GM19324 (cell line): ENCODE data around the gene SMARCAD1.
A peak's percentile ranks its signal among the peaks of the same experiment; 100 is the strongest.

Experiments used
- ATAC-seq: cut with Tn5 transposase; IDR thresholded peaks from one replicate; pipeline ENCODE4 v1.9.1; 2021; ENCODE audit warnings: mild to moderate bottlenecking, moderate library complexity; ENCODE audit not compliant: unreplicated experiment, low FRiP score

Gene SMARCAD1

GRCh38 chr4:94207469-94208224 is at the start of gene SMARCAD1:
TSS of gene SMARCAD1 (plus strand) at chr4:94207865. CDS start at chr4:94208395, 530 bp downstream.
- peak; percentile 98 for ATAC-seq

DNA sequence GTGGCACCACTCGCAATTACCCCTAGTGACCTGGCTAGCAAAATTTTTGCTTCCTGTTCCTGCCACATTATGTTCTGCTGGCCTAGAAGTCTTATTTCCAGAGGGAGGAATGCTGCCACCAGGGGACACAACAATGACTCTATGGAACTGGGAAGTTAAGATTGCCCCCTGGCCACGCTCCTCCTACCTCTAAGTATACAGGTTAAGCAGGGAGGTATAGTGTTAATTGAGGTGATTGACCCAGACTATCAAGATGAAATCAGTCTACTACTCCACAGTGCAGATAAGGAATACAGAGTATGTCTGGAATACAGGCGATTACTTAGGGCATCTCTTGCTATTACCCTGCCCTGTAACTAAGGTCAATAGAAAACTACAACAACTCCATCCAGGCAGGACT is 48.8 kb upstream of the SMARCAD1 start:
- ATAC-seq: no peak

DNA sequence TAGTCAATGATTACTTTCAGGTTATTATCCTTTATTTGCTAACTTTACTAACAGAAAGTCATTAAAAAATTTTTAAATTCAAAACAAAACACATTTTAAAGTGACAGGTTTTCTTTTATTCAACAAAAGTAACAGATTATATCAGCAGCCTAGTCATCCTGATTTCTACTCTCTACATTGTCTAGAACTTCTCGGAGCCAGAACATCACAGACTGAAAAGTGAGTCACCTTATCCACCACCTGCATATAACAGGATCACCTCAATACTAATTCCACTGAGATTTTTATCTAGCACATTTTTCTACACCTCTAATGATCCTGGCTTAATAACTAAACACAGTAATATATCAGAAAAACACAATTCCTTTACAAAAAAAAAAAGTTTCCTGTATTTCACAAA is 47.9 kb upstream of the SMARCAD1 start:
- ATAC-seq: no peak

GRCh38 chr4:94160774-94161173 is 46.9 kb upstream of the SMARCAD1 start:
- no peak for ATAC-seq

GRCh38 chr4:94165256-94165655 is 42.4 kb upstream of the SMARCAD1 start:
- ATAC-seq: no peak

DNA sequence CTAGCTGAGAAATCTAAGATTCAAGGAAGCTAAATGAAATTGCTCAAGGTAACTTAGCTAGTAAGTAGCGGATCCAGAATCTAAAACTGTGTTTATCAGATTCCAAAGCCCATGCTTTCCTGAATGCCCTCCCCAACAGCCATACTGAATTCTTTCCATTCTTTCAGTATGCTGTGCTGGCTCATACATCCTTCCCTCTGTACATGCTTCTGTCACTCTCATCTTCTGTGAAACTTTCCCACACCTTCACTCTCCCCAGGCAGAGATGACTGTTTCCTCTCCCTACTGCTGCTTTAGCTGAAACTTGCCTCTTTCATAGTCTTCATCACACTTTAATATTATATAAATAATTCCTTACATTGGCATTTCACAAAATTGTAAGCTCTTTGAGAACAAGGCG is 39.3 kb upstream of the SMARCAD1 start:
- ATAC-seq: no peak

GRCh38 chr4:94169803-94170372 is 37.8 kb upstream of the SMARCAD1 start:
- no peak for ATAC-seq

DNA sequence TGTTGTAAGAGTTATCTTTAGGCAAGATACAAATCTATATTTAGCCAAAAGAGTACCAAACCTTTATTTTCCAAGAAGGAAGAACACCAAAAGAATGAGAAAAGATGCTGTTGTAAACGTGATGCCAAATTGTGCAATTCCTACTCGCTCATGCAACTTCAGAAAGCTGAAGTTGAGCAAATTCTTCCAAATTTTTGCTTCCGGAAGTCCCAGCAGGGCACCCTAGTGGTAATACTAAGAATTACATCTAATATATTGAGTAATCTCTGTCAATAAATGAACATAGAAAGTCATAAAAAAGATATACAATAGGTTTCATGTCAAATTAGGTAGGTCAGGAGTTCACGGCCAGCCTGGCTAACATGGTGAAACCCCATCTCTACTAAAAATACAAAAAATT is 36.0 kb upstream of the SMARCAD1 start:
- no peak for ATAC-seq

- ATAC-seq: no peak
These were observed 32.0 kb upstream of the SMARCAD1 start for GRCh38 chr4:94175553-94176261.

DNA sequence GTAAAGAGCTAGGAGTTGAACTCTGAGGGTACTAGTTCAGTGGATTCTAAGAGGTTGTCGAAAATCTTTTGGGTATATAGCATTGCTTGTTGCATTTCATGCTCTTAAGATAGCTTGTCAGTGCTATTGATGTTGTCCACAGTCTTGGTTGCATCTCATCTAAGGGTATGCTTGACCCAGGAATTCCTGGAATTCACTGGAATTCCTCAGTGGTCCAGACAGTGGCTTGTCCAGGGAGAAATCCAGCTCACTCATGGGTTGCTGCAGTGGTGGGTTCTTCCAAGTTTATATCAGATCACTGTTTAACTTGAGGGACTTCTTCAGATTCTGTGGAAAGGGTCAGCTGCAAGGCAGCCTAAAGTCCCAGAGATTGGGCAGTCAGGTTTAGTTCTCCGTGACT is 29.8 kb upstream of the SMARCAD1 start:
- ATAC-seq: no peak

- ATAC-seq: no peak
These were observed 25.9 kb upstream of the SMARCAD1 start for GRCh38 chr4:94181815-94182214.

- ATAC-seq: no peak
These were observed 4.9 kb upstream of the SMARCAD1 start for GRCh38 chr4:94202769-94203168.

DNA sequence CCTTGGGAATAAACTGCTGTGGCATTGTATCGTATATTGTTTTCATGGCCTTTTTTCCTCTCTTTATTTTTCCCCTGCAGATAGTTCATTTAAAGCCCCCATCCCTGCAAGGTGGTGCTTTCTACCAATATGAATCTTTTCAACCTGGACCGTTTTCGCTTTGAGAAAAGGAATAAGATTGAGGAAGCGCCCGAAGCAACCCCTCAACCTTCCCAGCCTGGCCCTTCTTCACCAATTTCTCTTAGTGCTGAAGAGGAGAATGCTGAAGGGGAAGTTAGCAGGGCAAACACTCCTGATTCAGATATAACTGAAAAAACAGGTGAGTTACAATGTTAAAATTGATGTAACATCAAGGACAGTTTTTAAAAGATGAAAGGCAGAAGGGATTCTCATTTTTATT is 601 bp downstream of the SMARCAD1 start:
- no peak for ATAC-seq

DNA sequence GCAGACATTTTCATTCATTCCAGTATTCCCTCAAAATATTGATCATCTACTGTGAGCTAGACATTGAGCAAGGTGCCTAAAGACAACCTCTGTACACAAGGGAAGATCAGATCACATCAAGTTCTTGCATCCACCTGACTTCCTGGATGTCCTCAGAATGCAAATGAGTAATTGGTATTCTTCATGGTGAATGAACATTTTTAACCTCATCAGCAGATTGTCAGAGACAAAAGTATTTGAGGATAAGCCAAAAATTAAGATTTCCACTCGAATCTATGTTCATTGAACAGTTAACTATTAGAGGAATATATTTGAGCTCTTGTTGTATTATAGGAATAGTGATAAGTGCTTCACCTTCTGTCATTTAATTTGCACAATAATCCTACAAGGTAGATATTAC is 1.3 kb downstream of the SMARCAD1 start:
- ATAC-seq: no peak

GRCh38 chr4:94211861-94212260 is 4.2 kb downstream of the SMARCAD1 start:
- ATAC-seq: no peak

DNA sequence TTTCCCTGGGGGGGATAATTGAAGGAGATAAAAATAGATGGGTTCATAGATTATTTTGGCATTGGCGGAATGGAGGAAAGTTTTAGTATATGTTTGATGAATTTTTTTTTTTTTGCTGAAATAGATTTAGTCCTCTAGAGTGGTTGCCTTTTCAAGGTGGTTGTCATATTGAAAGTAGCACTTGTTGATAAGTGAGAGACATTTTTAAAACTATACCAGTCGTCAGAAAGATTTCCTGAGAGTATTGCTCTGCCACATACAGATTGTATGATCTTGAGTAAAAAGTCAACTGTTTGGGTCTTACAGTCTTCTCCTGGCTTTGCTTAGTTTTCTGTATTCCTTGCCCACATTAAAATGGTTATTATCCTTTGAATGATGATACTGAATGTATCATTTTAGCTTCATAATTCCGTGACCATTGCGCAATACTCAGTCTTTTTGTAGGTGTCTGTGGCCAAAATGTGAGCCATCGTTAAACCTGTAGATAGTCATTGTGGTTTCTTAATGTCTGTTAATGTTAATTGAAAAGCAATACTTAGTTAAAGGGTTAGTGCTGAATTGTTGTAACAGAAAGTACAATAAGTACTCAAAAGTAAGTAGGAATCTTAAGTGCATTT is 7.1 kb downstream of the SMARCAD1 start:
- ATAC-seq: no peak

DNA sequence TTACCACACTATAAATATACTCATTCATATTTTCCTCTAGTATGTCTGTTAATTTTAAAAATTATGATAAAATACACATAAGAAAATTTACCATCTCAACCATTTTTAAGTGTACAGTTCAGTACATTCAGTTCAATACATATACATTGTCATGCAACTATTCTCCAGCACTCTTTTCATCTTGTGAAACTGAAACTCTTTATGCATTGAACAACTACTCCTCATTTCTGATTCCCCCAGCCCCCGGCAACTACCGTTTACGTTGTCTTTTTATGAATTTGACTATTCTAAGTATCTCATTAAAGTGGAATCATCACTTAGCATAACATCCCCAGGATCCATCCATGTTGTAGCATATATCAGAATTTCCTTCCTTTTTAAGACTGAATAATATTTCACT is 8.7 kb downstream of the SMARCAD1 start:
- no peak for ATAC-seq

DNA sequence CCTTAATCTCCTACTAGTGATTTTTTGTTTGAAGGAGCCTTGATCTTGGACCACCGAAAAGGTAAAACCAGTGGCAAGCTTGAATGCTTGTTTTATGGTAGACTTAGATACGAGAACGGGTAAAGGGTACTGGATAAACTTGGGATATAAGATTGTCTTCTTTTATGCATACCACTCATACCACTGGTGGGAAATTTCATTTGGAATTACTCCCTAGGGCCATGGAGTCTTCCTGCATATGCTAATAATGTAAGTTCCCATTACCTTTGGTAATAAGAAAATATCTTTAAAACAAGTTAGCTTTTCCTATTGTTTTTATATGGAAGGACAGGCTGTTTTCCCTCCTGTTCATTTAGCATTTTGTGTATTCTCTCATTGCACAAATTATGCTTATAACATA is 11.7 kb downstream of the SMARCAD1 start:
- ATAC-seq: no peak

- no peak for ATAC-seq
These were observed 14.3 kb downstream of the SMARCAD1 start for GRCh38 chr4:94221916-94222315.

- ATAC-seq: no peak
These were observed 17.8 kb downstream of the SMARCAD1 start for GRCh38 chr4:94225449-94225848.

DNA sequence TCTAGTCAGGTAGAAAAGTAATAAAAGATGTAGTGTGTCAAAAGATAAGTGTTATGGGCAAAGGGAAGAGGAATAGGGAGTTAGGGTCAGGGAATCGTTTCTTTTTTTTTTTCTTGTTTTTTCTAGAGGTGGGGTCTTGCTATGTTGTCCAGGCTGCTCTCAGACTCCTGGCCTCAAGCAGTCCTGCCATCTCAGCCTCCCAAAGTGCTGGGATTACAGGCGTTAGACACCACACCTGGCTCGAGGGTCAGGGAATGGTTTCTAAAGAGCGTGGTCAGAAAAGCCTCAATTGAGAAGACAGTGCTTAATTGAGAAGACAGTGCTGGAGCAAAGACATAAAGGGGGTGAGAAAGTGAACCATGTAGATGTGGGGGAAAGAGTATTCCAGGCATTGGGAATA is 19.1 kb downstream of the SMARCAD1 start:
- ATAC-seq: no peak
